HepG2 (cell line): ENCODE measurements around the gene FLYWCH1. TPM values are rescaled to one million over a fixed set of nuclear protein-coding genes. Genes with fewer than 3 reads are reported as not detected.
A peak's percentile ranks its signal among the peaks of the same experiment; 100 is the strongest.

ENCODE experiments used
- JUNB ChIP-seq: sonication (generic); formaldehyde crosslinking; IDR thresholded peaks from 2 replicates; pipeline ENCODE4 v1.8.0; 2022; ENCODE audit warnings: missing genetic modification reagents, mild to moderate bottlenecking, borderline replicate concordance
- MTA1 ChIP-seq: sonication (generic); formaldehyde crosslinking; IDR thresholded peaks from 2 replicates; pipeline ENCODE4 v1.4.0; 2020; ENCODE audit warnings: missing genetic modification reagents, mild to moderate bottlenecking, borderline replicate concordance
- ZBTB3 ChIP-seq: sonication (generic); formaldehyde crosslinking; IDR thresholded peaks from 2 replicates; pipeline ENCODE4 v1.4.0; 2020; ENCODE audit warnings: low read depth, mild to moderate bottlenecking, moderate library complexity, missing genetic modification reagents, borderline replicate concordance
- ZFP62 ChIP-seq: sonication (generic); formaldehyde crosslinking; IDR thresholded peaks from 2 replicates; pipeline ENCODE4 v1.4.0; 2020; ENCODE audit warnings: missing genetic modification reagents
- ZHX2 ChIP-seq, 2 experiments: sonication (generic) in 1 of 2; formaldehyde crosslinking in 1 of 2; IDR thresholded peaks; 2 replicates each; pipeline versions ENCODE4 v1.6.1 to v1.9.0; 2014 to 2022; ENCODE audit warnings: antibody characterized with exemption in 1 of 2, borderline replicate concordance in 1 of 2, inconsistent platforms in 1 of 2, low read depth in 1 of 2, missing genetic modification reagents in 1 of 2
- ZNF230 ChIP-seq: sonication (generic); formaldehyde crosslinking; IDR thresholded peaks from 2 replicates; pipeline ENCODE4 v1.4.0; 2020; ENCODE audit warnings: mild to moderate bottlenecking, missing genetic modification reagents
- ZNF33A ChIP-seq: sonication (generic); formaldehyde crosslinking; IDR thresholded peaks from 2 replicates; pipeline ENCODE4 v1.5.1; 2020; ENCODE audit warnings: missing genetic modification reagents, mild to moderate bottlenecking, moderate library complexity, borderline replicate concordance
- ZNF747 ChIP-seq: sonication (generic); formaldehyde crosslinking; IDR thresholded peaks from 2 replicates; pipeline ENCODE4 v1.8.1; 2023; ENCODE audit warnings: missing genetic modification reagents, mild to moderate bottlenecking, borderline replicate concordance
- polyA plus RNA-seq, 8 experiments: library from polyadenylated mRNA; depleted of rRNA in 3 of 8; stranded (reverse) in 7 of 8; unstranded in 1 of 8; fragments of >200 nt; fragmentation: Illumina TruSeq in 4 of 8; extraction: Trizol in 4 of 8; gene quantifications; 2 replicates each; pipeline versions ENCODE4 v1.2.1 to v1.2.3, GENCODE V29; 2011 to 2016; ENCODE audit warnings: low read depth in 4 of 8, missing spikeins in 1 of 8, mixed read lengths in 1 of 8; ENCODE audit not compliant: insufficient read depth in 1 of 8
- total RNA-seq, 5 experiments: library from RNA; depleted of rRNA; stranded (reverse); fragments of >200 nt; fragmentation: Illumina TruSeq; extraction: Trizol; gene quantifications; 2 replicates each; pipeline ENCODE4 v1.2.3, GENCODE V29; 2016; ENCODE audit warnings: low read depth in 1 of 5
- TF ChIP-seq, protein P1 (sequence below): sonication (generic); formaldehyde crosslinking; IDR thresholded peaks from 2 replicates; pipeline ENCODE4 v1.4.0; 2020; ENCODE audit warnings: missing genetic modification reagents, borderline replicate concordance
- TF ChIP-seq, protein P2 (sequence below): sonication (generic); formaldehyde crosslinking; IDR thresholded peaks from 2 replicates; pipeline ENCODE4 v1.4.0; 2020; ENCODE audit warnings: missing genetic modification reagents, borderline replicate concordance

FLYWCH1 gene
- total and polyA plus RNA-seq, 2 of the 13 experiments (the other 11 are each of a cell fraction or from before 2014, with no cell fraction given): 7.3 to 12.4 TPM

GRCh38 chr16:2980227-2981176, 68.8 kb downstream of the FLYWCH1 start, which contains the start of gene PKMYT1 (continued):
- no peak for TF ChIP-seq ZFP62 (CRISPR knock-in tag)
- 0 out of 2 replicates have a peak, but pooled peaks have one; percentile 44 for TF ChIP-seq MTA1 (CRISPR knock-in tag)
- TF ChIP-seq, protein P1, sequence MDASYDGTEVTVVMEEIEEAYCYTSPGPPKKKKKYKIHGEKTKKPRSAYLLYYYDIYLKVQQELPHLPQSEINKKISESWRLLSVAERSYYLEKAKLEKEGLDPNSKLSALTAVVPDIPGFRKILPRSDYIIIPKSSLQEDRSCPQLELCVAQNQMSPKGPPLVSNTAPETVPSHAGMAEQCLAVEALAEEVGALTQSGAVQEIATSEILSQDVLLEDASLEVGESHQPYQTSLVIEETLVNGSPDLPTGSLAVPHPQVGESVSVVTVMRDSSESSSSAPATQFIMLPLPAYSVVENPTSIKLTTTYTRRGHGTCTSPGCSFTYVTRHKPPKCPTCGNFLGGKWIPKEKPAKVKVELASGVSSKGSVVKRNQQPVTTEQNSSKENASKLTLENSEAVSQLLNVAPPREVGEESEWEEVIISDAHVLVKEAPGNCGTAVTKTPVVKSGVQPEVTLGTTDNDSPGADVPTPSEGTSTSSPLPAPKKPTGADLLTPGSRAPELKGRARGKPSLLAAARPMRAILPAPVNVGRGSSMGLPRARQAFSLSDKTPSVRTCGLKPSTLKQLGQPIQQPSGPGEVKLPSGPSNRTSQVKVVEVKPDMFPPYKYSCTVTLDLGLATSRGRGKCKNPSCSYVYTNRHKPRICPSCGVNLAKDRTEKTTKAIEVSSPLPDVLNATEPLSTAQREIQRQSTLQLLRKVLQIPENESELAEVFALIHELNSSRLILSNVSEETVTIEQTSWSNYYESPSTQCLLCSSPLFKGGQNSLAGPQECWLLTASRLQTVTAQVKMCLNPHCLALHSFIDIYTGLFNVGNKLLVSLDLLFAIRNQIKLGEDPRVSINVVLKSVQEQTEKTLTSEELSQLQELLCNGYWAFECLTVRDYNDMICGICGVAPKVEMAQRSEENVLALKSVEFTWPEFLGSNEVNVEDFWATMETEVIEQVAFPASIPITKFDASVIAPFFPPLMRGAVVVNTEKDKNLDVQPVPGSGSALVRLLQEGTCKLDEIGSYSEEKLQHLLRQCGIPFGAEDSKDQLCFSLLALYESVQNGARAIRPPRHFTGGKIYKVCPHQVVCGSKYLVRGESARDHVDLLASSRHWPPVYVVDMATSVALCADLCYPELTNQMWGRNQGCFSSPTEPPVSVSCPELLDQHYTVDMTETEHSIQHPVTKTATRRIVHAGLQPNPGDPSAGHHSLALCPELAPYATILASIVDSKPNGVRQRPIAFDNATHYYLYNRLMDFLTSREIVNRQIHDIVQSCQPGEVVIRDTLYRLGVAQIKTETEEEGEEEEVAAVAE: 0 out of 2 replicates have a peak, but pooled peaks have one; percentile 31
- no peak for TF ChIP-seq ZBTB3 (CRISPR knock-in tag)
- TF ChIP-seq ZNF747 (CRISPR knock-in tag): no peak
- TF ChIP-seq, protein P2, sequence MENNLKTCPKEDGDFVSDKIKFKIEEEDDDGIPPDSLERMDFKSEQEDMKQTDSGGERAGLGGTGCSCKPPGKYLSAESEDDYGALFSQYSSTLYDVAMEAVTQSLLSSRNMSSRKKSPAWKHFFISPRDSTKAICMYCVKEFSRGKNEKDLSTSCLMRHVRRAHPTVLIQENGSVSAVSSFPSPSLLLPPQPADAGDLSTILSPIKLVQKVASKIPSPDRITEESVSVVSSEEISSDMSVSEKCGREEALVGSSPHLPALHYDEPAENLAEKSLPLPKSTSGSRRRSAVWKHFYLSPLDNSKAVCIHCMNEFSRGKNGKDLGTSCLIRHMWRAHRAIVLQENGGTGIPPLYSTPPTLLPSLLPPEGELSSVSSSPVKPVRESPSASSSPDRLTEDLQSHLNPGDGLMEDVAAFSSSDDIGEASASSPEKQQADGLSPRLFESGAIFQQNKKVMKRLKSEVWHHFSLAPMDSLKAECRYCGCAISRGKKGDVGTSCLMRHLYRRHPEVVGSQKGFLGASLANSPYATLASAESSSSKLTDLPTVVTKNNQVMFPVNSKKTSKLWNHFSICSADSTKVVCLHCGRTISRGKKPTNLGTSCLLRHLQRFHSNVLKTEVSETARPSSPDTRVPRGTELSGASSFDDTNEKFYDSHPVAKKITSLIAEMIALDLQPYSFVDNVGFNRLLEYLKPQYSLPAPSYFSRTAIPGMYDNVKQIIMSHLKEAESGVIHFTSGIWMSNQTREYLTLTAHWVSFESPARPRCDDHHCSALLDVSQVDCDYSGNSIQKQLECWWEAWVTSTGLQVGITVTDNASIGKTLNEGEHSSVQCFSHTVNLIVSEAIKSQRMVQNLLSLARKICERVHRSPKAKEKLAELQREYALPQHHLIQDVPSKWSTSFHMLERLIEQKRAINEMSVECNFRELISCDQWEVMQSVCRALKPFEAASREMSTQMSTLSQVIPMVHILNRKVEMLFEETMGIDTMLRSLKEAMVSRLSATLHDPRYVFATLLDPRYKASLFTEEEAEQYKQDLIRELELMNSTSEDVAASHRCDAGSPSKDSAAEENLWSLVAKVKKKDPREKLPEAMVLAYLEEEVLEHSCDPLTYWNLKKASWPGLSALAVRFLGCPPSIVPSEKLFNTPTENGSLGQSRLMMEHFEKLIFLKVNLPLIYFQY (CRISPR knock-in tag): peak; percentile 65
- TF ChIP-seq ZNF230 (CRISPR knock-in tag): no peak
- no peak for TF ChIP-seq JUNB (CRISPR knock-in tag)
- no peak for TF ChIP-seq ZHX2 (IDR thresholded peaks at IDR 0.05; ENCODE audit: low read depth)
- no peak for TF ChIP-seq ZHX2 (CRISPR knock-in tag; IDR thresholded peaks at IDR 0.05; ENCODE audit: borderline replicate concordance)
- no peak for TF ChIP-seq ZNF33A
